Ovary (tissue), 9 donors: Measurements from ENCODE around the gene PLEKHG2. TPM values are rescaled to one million over a fixed set of nuclear protein-coding genes. Genes with fewer than 3 reads are reported as not detected.

Experiments
- DNase-seq, 5 donors: peaks; one replicate each; pipeline ENCODE4 v3.0.0-alpha.2; 2019 to 2020
- H3K27ac ChIP-seq, 2 donors: fragments of 200-600 bp; one replicate each; pipeline versions ENCODE4 v1.5.1 to v1.8.0; 2019 to 2022
- H3K27me3 ChIP-seq: fragments of 200-600 bp; one replicate; pipeline ENCODE4 v1.8.0; 2022
- H3K36me3 ChIP-seq: fragments of 200-600 bp; sonication (generic); one replicate; pipeline ENCODE4 v1.5.1; 2019
- H3K4me1 ChIP-seq: one replicate; pipeline ENCODE4 v1.8.1; 2013; ENCODE audit warnings: mild to moderate bottlenecking, moderate library complexity; ENCODE audit not compliant: insufficient read depth
- H3K4me3 ChIP-seq: fragments of 200-600 bp; sonication (generic); one replicate; pipeline ENCODE4 v1.5.1; 2017
- H3K9me3 ChIP-seq, 2 donors: fragments of 200-600 bp in 1 of 2; sonication (generic) in 1 of 2; one replicate each; pipeline versions ENCODE4 v1.5.1 to v1.8.1; 2013 to 2019; ENCODE audit warnings: mild to moderate bottlenecking in 1 of 2, moderate library complexity in 1 of 2
- EP300 ChIP-seq: sonication (generic); formaldehyde crosslinking; IDR thresholded peaks from one replicate; pipeline ENCODE4 v1.6.1; 2017; ENCODE audit warnings: antibody characterized with exemption
- POLR2A ChIP-seq: fragments of 450-650 bp; IDR thresholded peaks from one replicate; pipeline ENCODE4 v1.6.1; 2017; ENCODE audit warnings: antibody characterized with exemption, mild to moderate bottlenecking, moderate library complexity
- WGBS, 3 donors: extraction: QIAGEN DNeasy Blood & Tissue Kit in 1 of 3; methylation state at CpG; one replicate each; pipeline versions ENCODE4 v1.1.5 to v1.1.7; 2013 to 2017; 5-methylcytosine and 5-hydroxymethylcytosine counted together
- intact Hi-C, 4 donors: fragments of 100-400 bp; cut with DNase I; formaldehyde crosslinking; loops; one replicate each; pipeline versions ENCODE4 v1.11.0 to v1.15.1; 2022 to 2023
- polyA plus RNA-seq, 2 donors: library from polyadenylated mRNA; stranded (reverse); fragments of 200-250 nt in 1 of 2; fragments of 350-450 nt in 1 of 2; fragmentation: Illumina TruSeq in 1 of 2; extraction: RNeasy Lipid Tissue Mini Kit (QIAGEN cat#74804) in 1 of 2; gene quantifications; one replicate each; pipeline ENCODE4 v1.2.3, GENCODE V29; 2013 to 2014
- total RNA-seq, 7 donors: library from RNA; depleted of rRNA in 2 of 7; stranded (reverse); fragments of >200 nt in 2 of 7; fragmentation: NEBNext Ultra II Directional in 3 of 7; extraction: Animal tissue kit (Norgen Biotek cat#: 25700) in 3 of 7; gene quantifications; one replicate each; pipeline versions ENCODE4 v1.1.0 to v1.2.4, GENCODE V29; 2016 to 2023
- TF ChIP-seq, protein P1 (sequence below), 3 donors: fragments of 450-650 bp in 2 of 3; fragments of 200-600 bp in 1 of 3; IDR thresholded peaks; one replicate each; pipeline versions ENCODE4 v1.5.1 to v1.8.0; 2016 to 2022; ENCODE audit warnings: antibody characterized with exemption in 3 of 3, mild to moderate bottlenecking in 1 of 3
- donor health status: DM: no; HTN: no; CAD: no; lungs with moderate emphysema.
- donor health status: DM: no; HTN: no; CAD: no.
- donor health status: Bipolar disorder and iron deficiency.
- donor health status: DM: yes; HTN: yes; CAD: no.
- donor health status: DM: no; HTN: no; CAD: no.
- donor health status: DM: yes; HTN: yes; CAD: no.

Gene PLEKHG2
- total and polyA plus RNA-seq, 9 donors = 8.6 to 68.0 (median 26.6) TPM

GRCh38 chr19:39425744-39426143, 13.3 kb downstream of the PLEKHG2 start:
- no peaks in the 10 kb centered on the region for H3K27me3 ChIP-seq
- H3K27ac ChIP-seq = no peak overlapping the region
- no peaks in the 10 kb centered on the region for H3K36me3 ChIP-seq
- DNase-seq = no peak
- H3K9me3 ChIP-seq = no peaks in the 10 kb centered on the region
- TF ChIP-seq POLR2A = no peak
- no peak for TF ChIP-seq EP300
- TF ChIP-seq, protein P1, sequence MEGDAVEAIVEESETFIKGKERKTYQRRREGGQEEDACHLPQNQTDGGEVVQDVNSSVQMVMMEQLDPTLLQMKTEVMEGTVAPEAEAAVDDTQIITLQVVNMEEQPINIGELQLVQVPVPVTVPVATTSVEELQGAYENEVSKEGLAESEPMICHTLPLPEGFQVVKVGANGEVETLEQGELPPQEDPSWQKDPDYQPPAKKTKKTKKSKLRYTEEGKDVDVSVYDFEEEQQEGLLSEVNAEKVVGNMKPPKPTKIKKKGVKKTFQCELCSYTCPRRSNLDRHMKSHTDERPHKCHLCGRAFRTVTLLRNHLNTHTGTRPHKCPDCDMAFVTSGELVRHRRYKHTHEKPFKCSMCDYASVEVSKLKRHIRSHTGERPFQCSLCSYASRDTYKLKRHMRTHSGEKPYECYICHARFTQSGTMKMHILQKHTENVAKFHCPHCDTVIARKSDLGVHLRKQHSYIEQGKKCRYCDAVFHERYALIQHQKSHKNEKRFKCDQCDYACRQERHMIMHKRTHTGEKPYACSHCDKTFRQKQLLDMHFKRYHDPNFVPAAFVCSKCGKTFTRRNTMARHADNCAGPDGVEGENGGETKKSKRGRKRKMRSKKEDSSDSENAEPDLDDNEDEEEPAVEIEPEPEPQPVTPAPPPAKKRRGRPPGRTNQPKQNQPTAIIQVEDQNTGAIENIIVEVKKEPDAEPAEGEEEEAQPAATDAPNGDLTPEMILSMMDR (IDR thresholded peaks at IDR 0.05) = no peak
- no peak overlapping the region for H3K4me3 ChIP-seq
- H3K4me1 ChIP-seq = peaks cover 8% of the 10 kb centered on the region
- intact Hi-C loops = no loop called here
- 87 to 90% (median 88%) methylated on average over 7 of the region's 7 CpGs for WGBS, 3 donors

DNA sequence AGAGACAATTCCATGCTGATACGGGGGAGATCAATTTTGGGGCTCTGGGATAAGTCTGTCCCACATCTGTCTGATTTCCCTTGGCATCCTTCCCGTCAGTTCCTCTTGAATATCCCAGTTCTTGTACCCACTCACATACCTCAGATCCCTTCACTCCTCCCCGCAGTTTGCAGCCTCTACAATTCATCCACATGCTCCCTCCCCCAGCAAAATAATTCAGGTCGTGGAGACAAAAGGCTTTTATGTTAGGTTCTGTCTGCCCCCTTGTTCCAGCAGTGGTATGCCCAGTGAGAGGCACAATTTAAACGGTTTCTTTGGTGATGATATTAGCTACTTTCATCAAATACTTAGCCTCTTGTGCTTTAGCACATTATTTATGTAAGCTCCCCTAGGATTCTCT, 13.7 kb downstream of the PLEKHG2 start:
- Histone ChIP-seq H3K4me3 (no peak overlapping the region), H3K27ac (no peak overlapping the region), H3K4me1 (peaks cover 8% of the 10 kb centered on the region), H3K27me3 (no peaks in the 10 kb centered on the region), H3K36me3 (no peaks in the 10 kb centered on the region), H3K9me3 (no peaks in the 10 kb centered on the region)
- no peak for DNase-seq
- WGBS, 3 donors = 39 to 55% (median 44%) methylated on average over 5 of the region's 5 CpGs
- TF ChIP-seq EP300 (no peak), POLR2A (no peak)
- TF ChIP-seq, protein P1 (IDR thresholded peaks at IDR 0.05) = no peak
- intact Hi-C loops = no loop called here

DNA sequence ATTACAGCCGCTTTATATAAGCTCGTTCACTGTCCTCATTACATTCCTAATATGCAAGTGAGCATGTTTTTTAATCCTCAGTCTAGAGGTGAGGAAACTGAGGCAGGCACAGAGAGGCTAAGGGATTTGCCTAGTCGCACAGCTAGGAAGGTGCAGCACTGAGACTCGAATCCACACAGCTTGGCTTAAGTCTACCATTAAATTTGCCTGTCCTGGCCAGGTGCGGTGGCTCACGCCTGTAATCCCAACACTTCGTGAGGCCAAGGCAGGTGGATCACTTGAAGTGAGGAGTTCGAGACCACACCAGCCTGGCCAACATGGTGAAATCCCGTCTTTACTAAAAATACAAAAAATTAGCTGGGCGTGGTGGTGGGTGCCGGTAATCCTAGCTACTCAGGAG, 15.2 kb downstream of the PLEKHG2 start:
- H3K4me1 ChIP-seq = peaks cover 8% of the 10 kb centered on the region
- no peaks in the 10 kb centered on the region for H3K27me3 ChIP-seq
- no peaks in the 10 kb centered on the region for H3K9me3 ChIP-seq
- intact Hi-C loops = no loop called here
- no peak overlapping the region for H3K4me3 ChIP-seq
- H3K36me3 ChIP-seq = no peaks in the 10 kb centered on the region
- 81 to 82% (median 81%) methylated on average over 11 of the region's 11 CpGs for WGBS, 3 donors
- peak overlapping the region in 1 of 2 donors; percentile 71 for H3K27ac ChIP-seq
- peak in 1 of 5 donors; percentile 22 for DNase-seq
- TF ChIP-seq, protein P1 (IDR thresholded peaks at IDR 0.05) = no peak
- TF ChIP-seq EP300 (no peak), POLR2A (no peak)

GRCh38 chr19:39428283-39429112, 16.0 kb downstream of the PLEKHG2 start:
- peak; percentile 80 to 91 (median 82) for DNase-seq
- peak overlapping the region in 1 of 2 donors; percentile 71 for H3K27ac ChIP-seq
- WGBS, 3 donors = 6 to 8% (median 6%) methylated on average over 23 of the region's 23 CpGs
- no peaks in the 10 kb centered on the region for H3K27me3 ChIP-seq
- intact Hi-C loops = no loop called here
- H3K4me3 ChIP-seq = no peak overlapping the region
- peaks cover 8% of the 10 kb centered on the region for H3K4me1 ChIP-seq
- TF ChIP-seq, protein P1 (IDR thresholded peaks at IDR 0.05) = no peak
- no peak for TF ChIP-seq POLR2A
- no peaks in the 10 kb centered on the region for H3K9me3 ChIP-seq
- H3K36me3 ChIP-seq = no peaks in the 10 kb centered on the region
